ENCODE measurements around the gene MATN1.

Gene MATN1

DNA sequence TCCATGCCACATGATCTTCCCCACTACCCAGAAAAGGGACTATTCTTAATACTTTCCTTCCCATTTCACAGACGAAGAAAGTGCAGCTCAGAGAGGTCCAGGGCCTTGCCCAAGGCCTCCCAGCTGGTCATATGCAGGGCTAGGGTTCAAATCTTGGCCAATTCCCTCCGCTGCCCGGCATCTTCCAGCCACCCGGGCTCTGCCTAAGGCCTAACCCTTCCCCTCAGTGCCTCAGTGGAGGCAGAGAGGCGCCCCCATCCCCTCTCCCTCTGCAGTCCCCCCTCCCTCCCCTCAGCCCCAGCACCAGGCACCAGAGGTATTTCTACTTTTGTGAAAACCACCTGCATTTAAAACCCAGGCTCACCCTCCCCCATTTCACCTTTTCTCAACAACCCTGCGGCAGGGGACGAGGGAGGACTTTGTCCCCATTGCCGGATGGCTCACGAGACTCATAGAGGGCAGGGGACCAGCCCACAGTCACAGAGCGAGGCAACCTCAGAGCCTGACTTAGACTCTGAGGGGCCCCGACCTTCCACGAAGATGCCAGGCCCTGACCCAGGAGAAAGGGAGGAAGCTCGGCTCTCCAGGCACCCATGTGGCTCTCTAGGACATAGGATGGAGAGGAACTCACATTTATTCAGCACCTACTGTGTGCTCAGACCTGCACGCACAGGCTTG, 21.9 kb upstream of the MATN1 start:
- no peaks in the 10 kb centered on the region for H3K36me3 ChIP-seq (ENCODE audit: control insufficient read depth, insufficient read depth, low read length)
- TF ChIP-seq, protein P1, sequence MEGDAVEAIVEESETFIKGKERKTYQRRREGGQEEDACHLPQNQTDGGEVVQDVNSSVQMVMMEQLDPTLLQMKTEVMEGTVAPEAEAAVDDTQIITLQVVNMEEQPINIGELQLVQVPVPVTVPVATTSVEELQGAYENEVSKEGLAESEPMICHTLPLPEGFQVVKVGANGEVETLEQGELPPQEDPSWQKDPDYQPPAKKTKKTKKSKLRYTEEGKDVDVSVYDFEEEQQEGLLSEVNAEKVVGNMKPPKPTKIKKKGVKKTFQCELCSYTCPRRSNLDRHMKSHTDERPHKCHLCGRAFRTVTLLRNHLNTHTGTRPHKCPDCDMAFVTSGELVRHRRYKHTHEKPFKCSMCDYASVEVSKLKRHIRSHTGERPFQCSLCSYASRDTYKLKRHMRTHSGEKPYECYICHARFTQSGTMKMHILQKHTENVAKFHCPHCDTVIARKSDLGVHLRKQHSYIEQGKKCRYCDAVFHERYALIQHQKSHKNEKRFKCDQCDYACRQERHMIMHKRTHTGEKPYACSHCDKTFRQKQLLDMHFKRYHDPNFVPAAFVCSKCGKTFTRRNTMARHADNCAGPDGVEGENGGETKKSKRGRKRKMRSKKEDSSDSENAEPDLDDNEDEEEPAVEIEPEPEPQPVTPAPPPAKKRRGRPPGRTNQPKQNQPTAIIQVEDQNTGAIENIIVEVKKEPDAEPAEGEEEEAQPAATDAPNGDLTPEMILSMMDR (IDR thresholded peaks at IDR 0.05): no peak
- H3K9ac ChIP-seq: no peak overlapping the region
- H3K79me2 ChIP-seq: no peaks in the 10 kb centered on the region
- no peak overlapping the region for H3K27ac ChIP-seq
- H3K4me1 ChIP-seq: no peaks in the 10 kb centered on the region
- H2AFZ ChIP-seq: no peak overlapping the region
- H3K9me3 ChIP-seq (ENCODE audit: control insufficient read depth, low read length): no peaks in the 10 kb centered on the region
- H3K27me3 ChIP-seq (ENCODE audit: control insufficient read depth, insufficient read depth, low read length): no peaks in the 10 kb centered on the region
- H3K4me3 ChIP-seq (ENCODE audit: low read depth, low read length): no peak overlapping the region
- no peak overlapping the region for H3K4me2 ChIP-seq (ENCODE audit: low read length)

DNA sequence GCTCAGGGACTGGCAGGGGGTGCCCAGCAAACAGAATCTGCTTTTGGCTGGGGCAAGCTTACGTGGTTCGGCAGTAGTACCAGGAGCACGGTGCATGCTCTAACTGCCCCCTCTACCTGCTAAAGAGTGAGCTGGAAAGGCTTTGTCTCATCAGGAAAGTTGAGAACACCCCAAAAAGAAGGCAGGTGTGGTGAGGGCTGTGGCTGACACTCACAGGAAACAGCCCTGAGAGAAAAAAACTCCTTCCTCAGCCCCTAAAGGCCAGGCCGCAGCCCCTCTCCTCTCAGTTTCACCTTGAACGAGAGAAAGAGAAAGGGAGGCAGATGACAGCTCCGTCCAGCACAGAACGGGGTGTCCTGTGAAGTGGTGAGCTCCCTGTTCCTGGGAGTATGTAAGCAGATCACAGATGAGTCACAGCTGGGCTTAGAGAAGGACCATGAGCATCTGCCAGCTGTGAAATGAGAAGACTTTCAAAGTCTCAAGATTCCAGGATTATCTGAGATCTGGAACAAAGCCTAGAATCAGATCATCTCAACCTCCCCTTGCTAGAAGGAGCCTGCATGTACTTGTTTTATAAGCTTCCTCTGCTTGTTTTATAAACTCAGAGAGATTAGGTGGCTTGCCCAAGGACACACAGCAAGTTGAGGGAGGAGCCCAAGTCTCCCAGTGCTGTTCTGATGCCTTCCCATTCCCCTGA, 20.8 kb upstream of the MATN1 start:
- Histone ChIP-seq H3K36me3 (ENCODE audit: control insufficient read depth, insufficient read depth, low read length) (no peaks in the 10 kb centered on the region), H3K27me3 (ENCODE audit: control insufficient read depth, insufficient read depth, low read length) (no peaks in the 10 kb centered on the region), H3K4me3 (ENCODE audit: low read depth, low read length) (no peak overlapping the region), H3K4me1 (no peaks in the 10 kb centered on the region), H3K27ac (no peak overlapping the region), H3K9ac (no peak overlapping the region), H3K4me2 (ENCODE audit: low read length) (no peak overlapping the region), H2AFZ (no peak overlapping the region), H3K9me3 (ENCODE audit: control insufficient read depth, low read length) (no peaks in the 10 kb centered on the region), H3K79me2 (no peaks in the 10 kb centered on the region)
- TF ChIP-seq, protein P1 (IDR thresholded peaks at IDR 0.05): no peak

DNA sequence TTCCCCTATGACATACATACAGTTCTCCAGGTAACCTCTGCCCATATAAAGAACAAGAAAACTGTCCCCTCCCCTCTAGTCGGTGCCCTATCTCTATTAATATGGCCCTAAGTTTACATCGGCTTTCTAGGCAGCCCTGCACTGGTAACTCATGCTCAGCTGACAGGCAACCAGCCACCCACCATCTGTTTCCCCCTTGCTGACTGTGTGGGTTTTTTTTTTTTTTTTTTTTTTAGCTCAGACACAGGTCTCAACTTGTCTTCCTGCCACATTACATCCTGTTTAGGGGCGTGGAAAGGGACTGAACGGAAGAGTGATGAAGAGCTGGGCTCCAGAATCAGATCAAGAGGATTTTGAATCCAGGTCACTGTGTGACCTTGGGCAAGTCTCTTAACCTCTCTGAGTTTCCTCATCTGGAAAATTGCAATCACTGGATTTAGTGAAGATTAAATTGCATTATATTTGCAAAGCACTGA, 20.2 kb upstream of the MATN1 start:
- H3K4me1 ChIP-seq: no peaks in the 10 kb centered on the region
- no peak overlapping the region for H3K27ac ChIP-seq

DNA sequence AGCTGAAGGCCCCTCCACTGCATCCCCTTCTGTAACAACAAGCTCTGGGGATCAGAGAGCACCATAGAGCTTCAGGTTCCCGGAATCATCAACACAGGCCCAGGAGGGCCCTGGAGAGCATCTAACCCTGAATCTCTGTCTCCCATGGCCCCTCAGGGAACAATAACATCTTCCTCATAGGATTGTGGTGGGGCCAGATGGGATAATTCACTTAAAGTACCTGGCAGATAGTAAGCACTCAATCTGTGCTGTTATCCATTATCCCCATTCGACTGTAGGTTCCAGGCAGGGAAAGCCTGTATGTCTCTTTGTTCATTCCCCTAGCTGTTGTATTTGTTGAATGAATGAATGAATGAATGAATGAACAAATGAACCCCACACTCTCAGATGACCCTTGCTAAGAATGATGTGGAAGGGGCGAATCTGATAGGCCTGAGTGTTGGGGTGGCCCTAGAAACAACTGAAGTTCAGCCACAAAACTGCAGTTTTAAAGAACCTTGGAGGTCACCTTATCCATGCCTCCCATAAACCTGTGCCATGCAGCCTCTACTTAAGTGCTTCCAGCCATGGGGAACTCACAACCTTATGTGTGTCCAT, 19.7 kb upstream of the MATN1 start:
- H3K4me3 ChIP-seq (ENCODE audit: low read depth, low read length): no peak overlapping the region
- no peak overlapping the region for H2AFZ ChIP-seq
- H3K4me2 ChIP-seq (ENCODE audit: low read length): no peak overlapping the region
- TF ChIP-seq, protein P1 (IDR thresholded peaks at IDR 0.05): no peak
- no peaks in the 10 kb centered on the region for H3K27me3 ChIP-seq (ENCODE audit: control insufficient read depth, insufficient read depth, low read length)
- H3K9ac ChIP-seq: no peak overlapping the region
- H3K79me2 ChIP-seq: no peaks in the 10 kb centered on the region
- H3K27ac ChIP-seq: no peak overlapping the region
- peaks cover 3% of the 10 kb centered on the region for H3K9me3 ChIP-seq (ENCODE audit: control insufficient read depth, low read length)
- H3K4me1 ChIP-seq: no peaks in the 10 kb centered on the region
- no peaks in the 10 kb centered on the region for H3K36me3 ChIP-seq (ENCODE audit: control insufficient read depth, insufficient read depth, low read length)

More for the DNA sequence above, 20.2 kb upstream of the MATN1 start:
- Histone ChIP-seq H3K9me3 (ENCODE audit: control insufficient read depth, low read length) (no peaks in the 10 kb centered on the region), H3K4me2 (ENCODE audit: low read length) (no peak overlapping the region), H3K4me3 (ENCODE audit: low read depth, low read length) (no peak overlapping the region), H2AFZ (no peak overlapping the region), H3K79me2 (no peaks in the 10 kb centered on the region), H3K27me3 (ENCODE audit: control insufficient read depth, insufficient read depth, low read length) (no peaks in the 10 kb centered on the region), H3K36me3 (ENCODE audit: control insufficient read depth, insufficient read depth, low read length) (no peaks in the 10 kb centered on the region), H3K9ac (no peak overlapping the region)
- TF ChIP-seq, protein P1 (IDR thresholded peaks at IDR 0.05): no peak

All from parathyroid adenoma (tissue), 2 donors.